Measurements from ENCODE around the gene GRK2. TPM values are rescaled to one million over a fixed set of nuclear protein-coding genes. Genes with fewer than 3 reads are reported as not detected.

GRK2 gene
- total and polyA plus RNA-seq, 2 of the 8 experiments (the other 6 are each of a cell fraction or from before 2014, with no cell fraction given) = 47.3 to 49.7 TPM

- TF ChIP-seq CTCF (IDR thresholded peaks at IDR 0.05; ENCODE audit: control extremely low read depth in 1 of 3, insufficient read depth in 1 of 3, low read depth in 1 of 3, low read length in 3 of 3) = no peak
- TF ChIP-seq SIX5 (IDR thresholded peaks at IDR 0.05; ENCODE audit: low read depth, low read length) = no peak
- TF ChIP-seq JUN (IDR thresholded peaks at IDR 0.05; ENCODE audit: low read depth, low read length) = no peak
- TF ChIP-seq GTF2F1 (IDR thresholded peaks at IDR 0.05; ENCODE audit: borderline replicate concordance, low read depth, low read length) = no peak
- TF ChIP-seq BRCA1 (IDR thresholded peaks at IDR 0.05; ENCODE audit: low read depth, low read length) = no peak
- TF ChIP-seq CEBPB (IDR thresholded peaks at IDR 0.05; ENCODE audit: low read depth, low read length) = no peak
- TF ChIP-seq CHD2 (IDR thresholded peaks at IDR 0.05; ENCODE audit: low read length) = no peak
Observed at GRCh38 chr11:67320011-67320410, 53.7 kb downstream of the GRK2 start (continued).

Data from H1 (cell line).